Tibial nerve (tissue), 4 donors: ENCODE results near the gene HOXB5.

Source experiments
- EP300 ChIP-seq, 2 donors: sonication (generic); formaldehyde crosslinking; IDR thresholded peaks; one replicate each; pipeline ENCODE4 v1.6.1; 2017; ENCODE audit warnings: antibody characterized with exemption in 2 of 2, mild to moderate bottlenecking in 1 of 2
- TF ChIP-seq, protein P1 (sequence below), 5 experiments: fragments of 200-600 bp in 3 of 5; fragments of 450-650 bp in 2 of 5; sonication (generic) in 3 of 5; IDR thresholded peaks; one replicate each; pipeline ENCODE4 v1.5.1; 2016 to 2019; ENCODE audit warnings: antibody characterized with exemption in 5 of 5, mild to moderate bottlenecking in 3 of 5, moderate library complexity in 2 of 5

DNA sequence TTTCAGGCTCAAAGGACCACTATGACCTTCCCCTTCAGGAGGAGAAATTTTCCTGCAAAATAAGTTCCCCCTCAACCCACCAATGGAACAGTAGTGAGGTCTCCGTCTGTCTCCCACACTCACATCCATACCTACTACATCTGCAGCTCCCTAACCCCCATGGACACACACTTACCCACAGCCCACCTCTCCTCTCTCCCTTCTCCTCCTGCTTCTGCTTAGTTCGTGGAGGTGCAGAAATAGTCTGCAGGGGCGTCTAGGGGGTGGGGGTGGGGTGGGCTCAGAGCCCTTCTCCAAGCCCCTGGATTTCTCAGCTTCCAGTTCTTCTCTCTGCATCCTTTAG is 24.4 kb downstream of the HOXB5 start:
- TF ChIP-seq, protein P1, sequence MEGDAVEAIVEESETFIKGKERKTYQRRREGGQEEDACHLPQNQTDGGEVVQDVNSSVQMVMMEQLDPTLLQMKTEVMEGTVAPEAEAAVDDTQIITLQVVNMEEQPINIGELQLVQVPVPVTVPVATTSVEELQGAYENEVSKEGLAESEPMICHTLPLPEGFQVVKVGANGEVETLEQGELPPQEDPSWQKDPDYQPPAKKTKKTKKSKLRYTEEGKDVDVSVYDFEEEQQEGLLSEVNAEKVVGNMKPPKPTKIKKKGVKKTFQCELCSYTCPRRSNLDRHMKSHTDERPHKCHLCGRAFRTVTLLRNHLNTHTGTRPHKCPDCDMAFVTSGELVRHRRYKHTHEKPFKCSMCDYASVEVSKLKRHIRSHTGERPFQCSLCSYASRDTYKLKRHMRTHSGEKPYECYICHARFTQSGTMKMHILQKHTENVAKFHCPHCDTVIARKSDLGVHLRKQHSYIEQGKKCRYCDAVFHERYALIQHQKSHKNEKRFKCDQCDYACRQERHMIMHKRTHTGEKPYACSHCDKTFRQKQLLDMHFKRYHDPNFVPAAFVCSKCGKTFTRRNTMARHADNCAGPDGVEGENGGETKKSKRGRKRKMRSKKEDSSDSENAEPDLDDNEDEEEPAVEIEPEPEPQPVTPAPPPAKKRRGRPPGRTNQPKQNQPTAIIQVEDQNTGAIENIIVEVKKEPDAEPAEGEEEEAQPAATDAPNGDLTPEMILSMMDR (IDR thresholded peaks at IDR 0.05): no peak
- TF ChIP-seq EP300 (IDR thresholded peaks at IDR 0.05): no peak
